Measurements from ENCODE around the gene ATL3. TPM values are rescaled to one million over a fixed set of nuclear protein-coding genes. Genes with fewer than 3 reads are reported as not detected.

ATL3 gene
- polyA plus RNA-seq, 1 donor from 2014 or later = 4.0 TPM

DNA sequence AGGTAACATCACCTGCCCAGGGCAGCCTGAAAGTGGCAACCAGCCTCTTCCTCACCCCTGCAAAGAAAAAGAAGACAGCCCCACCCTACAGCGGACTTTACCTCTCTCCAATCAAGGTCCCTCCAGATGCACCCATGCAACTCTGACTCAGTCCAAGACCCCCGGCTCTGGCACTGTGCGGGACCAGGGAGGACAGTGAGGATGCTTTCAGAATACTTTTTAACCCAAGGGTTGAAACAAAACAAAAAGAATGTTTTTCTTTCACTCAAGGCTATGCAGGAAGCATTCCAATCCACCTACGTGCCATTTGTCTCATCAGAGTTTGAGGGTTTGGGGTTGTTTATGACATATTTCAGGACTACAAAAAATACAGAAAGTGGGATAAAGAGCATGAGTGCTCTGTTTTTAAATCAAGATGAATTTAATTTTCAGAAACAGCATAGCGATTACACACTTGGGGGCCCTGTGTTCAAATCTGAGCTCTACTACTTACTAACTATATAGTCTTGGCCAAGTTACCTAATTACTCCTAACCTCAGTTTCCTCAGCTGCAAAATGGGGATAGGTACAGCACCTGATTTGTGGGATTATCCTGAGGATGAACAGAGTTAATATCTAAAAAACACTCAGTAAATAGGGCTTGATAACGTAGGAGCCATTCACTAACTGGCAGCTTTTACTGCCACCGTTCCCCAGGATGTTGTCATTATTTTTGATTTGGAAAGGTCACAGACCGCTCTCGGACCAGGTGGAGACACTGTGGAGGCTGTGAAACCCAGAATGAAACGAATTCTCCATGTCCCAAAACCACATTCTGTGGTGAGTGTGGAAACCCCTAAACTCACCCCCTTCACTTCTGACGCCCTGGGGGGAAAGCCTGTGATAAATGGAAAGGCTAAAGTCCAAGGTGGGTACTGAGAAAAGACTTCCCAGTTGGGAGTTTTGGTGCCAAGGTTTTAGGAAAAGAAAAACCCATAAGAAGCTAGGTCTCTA lies 62.5 kb downstream of the ATL3 start:
- Histone ChIP-seq H3K27me3 (ENCODE audit: insufficient read depth, low read depth, low read length) (peaks cover 18% of the 10 kb centered on the region), H4K20me1 (ENCODE audit: insufficient read depth) (no peaks in the 10 kb centered on the region), H3K27ac (ENCODE audit: low read length) (no peak overlapping the region), H3F3A (ENCODE audit: insufficient read depth, low read length, poor library complexity, severe bottlenecking) (no peaks in the 10 kb centered on the region), H3K36me3 (ENCODE audit: insufficient read depth, low read length) (no peaks in the 10 kb centered on the region), H3K4me2 (ENCODE audit: low read length) (no peak overlapping the region), H3K9ac (ENCODE audit: low read length) (no peak overlapping the region), H3K79me2 (replicated peaks; ENCODE audit: insufficient read depth, low read length) (no peaks in the 10 kb centered on the region), H3K9me3 (ENCODE audit: low read length) (no peaks in the 10 kb centered on the region), H3K9me2 (ENCODE audit: insufficient read depth, low read length) (no peaks in the 10 kb centered on the region), H3K4me3 (ENCODE audit: low read length) (no peak overlapping the region), H2AFZ (ENCODE audit: low read depth, low read length) (no peak overlapping the region)
- TF ChIP-seq, protein P1, sequence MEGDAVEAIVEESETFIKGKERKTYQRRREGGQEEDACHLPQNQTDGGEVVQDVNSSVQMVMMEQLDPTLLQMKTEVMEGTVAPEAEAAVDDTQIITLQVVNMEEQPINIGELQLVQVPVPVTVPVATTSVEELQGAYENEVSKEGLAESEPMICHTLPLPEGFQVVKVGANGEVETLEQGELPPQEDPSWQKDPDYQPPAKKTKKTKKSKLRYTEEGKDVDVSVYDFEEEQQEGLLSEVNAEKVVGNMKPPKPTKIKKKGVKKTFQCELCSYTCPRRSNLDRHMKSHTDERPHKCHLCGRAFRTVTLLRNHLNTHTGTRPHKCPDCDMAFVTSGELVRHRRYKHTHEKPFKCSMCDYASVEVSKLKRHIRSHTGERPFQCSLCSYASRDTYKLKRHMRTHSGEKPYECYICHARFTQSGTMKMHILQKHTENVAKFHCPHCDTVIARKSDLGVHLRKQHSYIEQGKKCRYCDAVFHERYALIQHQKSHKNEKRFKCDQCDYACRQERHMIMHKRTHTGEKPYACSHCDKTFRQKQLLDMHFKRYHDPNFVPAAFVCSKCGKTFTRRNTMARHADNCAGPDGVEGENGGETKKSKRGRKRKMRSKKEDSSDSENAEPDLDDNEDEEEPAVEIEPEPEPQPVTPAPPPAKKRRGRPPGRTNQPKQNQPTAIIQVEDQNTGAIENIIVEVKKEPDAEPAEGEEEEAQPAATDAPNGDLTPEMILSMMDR (IDR thresholded peaks at IDR 0.05; ENCODE audit: poor library complexity, severe bottlenecking) = no peak
- TF ChIP-seq, protein P2, sequence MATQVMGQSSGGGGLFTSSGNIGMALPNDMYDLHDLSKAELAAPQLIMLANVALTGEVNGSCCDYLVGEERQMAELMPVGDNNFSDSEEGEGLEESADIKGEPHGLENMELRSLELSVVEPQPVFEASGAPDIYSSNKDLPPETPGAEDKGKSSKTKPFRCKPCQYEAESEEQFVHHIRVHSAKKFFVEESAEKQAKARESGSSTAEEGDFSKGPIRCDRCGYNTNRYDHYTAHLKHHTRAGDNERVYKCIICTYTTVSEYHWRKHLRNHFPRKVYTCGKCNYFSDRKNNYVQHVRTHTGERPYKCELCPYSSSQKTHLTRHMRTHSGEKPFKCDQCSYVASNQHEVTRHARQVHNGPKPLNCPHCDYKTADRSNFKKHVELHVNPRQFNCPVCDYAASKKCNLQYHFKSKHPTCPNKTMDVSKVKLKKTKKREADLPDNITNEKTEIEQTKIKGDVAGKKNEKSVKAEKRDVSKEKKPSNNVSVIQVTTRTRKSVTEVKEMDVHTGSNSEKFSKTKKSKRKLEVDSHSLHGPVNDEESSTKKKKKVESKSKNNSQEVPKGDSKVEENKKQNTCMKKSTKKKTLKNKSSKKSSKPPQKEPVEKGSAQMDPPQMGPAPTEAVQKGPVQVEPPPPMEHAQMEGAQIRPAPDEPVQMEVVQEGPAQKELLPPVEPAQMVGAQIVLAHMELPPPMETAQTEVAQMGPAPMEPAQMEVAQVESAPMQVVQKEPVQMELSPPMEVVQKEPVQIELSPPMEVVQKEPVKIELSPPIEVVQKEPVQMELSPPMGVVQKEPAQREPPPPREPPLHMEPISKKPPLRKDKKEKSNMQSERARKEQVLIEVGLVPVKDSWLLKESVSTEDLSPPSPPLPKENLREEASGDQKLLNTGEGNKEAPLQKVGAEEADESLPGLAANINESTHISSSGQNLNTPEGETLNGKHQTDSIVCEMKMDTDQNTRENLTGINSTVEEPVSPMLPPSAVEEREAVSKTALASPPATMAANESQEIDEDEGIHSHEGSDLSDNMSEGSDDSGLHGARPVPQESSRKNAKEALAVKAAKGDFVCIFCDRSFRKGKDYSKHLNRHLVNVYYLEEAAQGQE (IDR thresholded peaks at IDR 0.05; ENCODE audit: borderline replicate concordance) = no peak
- TF ChIP-seq POLR2AphosphoS5 (IDR thresholded peaks at IDR 0.05) = no peak

DNA sequence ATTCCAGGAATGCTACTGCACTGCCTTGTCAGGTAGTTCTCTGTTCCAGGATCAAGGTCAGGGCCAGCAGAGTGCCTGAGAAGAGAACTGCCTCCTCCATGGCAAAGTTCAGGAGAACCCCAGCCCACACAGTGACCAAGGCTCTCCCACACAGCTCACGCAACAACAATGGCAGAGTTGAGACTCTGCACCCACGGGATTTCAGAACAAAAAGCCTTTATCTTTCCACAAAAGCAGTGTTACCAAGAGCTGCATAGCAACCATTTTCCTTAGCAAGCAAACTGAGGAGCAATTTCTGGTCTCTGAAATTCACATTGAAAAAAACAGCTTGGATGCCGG lies 68.0 kb downstream of the ATL3 start:
- no peaks in the 10 kb centered on the region for H3F3A ChIP-seq (ENCODE audit: insufficient read depth, low read length, poor library complexity, severe bottlenecking)
- no peaks in the 10 kb centered on the region for H4K20me1 ChIP-seq (ENCODE audit: insufficient read depth)
- H3K4me3 ChIP-seq (ENCODE audit: low read length) = no peak overlapping the region
- no peaks in the 10 kb centered on the region for H3K79me2 ChIP-seq (replicated peaks; ENCODE audit: insufficient read depth, low read length)
- no peaks in the 10 kb centered on the region for H3K36me3 ChIP-seq (ENCODE audit: insufficient read depth, low read length)
- TF ChIP-seq, protein P2 (IDR thresholded peaks at IDR 0.05; ENCODE audit: borderline replicate concordance) = no peak
- TF ChIP-seq, protein P1 (IDR thresholded peaks at IDR 0.05; ENCODE audit: poor library complexity, severe bottlenecking) = no peak
- TF ChIP-seq POLR2AphosphoS5 (IDR thresholded peaks at IDR 0.05) (no peak), EP300 (conservative IDR thresholded peaks at IDR 0.05; ENCODE audit: poor library complexity, severe bottlenecking) (no peak), EZH2 (IDR thresholded peaks at IDR 0.05; ENCODE audit: borderline replicate concordance, insufficient read depth, low read length, poor library complexity, severe bottlenecking) (no peak), SMC3 (conservative IDR thresholded peaks at IDR 0.05; ENCODE audit: poor library complexity) (no peak), TAF1 (IDR thresholded peaks at IDR 0.05; ENCODE audit: low read depth) (no peak), MXI1 (conservative IDR thresholded peaks at IDR 0.05; ENCODE audit: poor library complexity, severe bottlenecking) (no peak), RAD21 (conservative IDR thresholded peaks at IDR 0.05) (no peak)
- no peaks in the 10 kb centered on the region for H3K9me3 ChIP-seq (ENCODE audit: low read length)
- no peak overlapping the region for H3K9ac ChIP-seq (ENCODE audit: low read length)
- peak overlapping the region; percentile 39 for H3K4me2 ChIP-seq (ENCODE audit: low read length)
- no peaks in the 10 kb centered on the region for H3K27me3 ChIP-seq (ENCODE audit: insufficient read depth, low read depth, low read length)
- H3K9me2 ChIP-seq (ENCODE audit: insufficient read depth, low read length) = no peaks in the 10 kb centered on the region
- H3K27ac ChIP-seq (ENCODE audit: low read length) = peak overlapping the region; percentile 5
- peak overlapping the region; percentile 4 for H2AFZ ChIP-seq (ENCODE audit: low read depth, low read length)

All from neural cell (in vitro differentiated cells).